Breast epithelium (tissue), 3 donors: ENCODE results near the gene LRGUK.

Source experiments
- POLR2A ChIP-seq: fragments of 450-650 bp; IDR thresholded peaks from one replicate; pipeline ENCODE4 v1.6.1; 2016; ENCODE audit warnings: antibody characterized with exemption, mild to moderate bottlenecking, moderate library complexity
- TF ChIP-seq, protein P1 (sequence below), 3 donors: fragments of 450-650 bp; IDR thresholded peaks; one replicate each; pipeline ENCODE4 v1.5.1; 2016 to 2017; ENCODE audit warnings: antibody characterized with exemption in 3 of 3, mild to moderate bottlenecking in 3 of 3, moderate library complexity in 3 of 3

DNA sequence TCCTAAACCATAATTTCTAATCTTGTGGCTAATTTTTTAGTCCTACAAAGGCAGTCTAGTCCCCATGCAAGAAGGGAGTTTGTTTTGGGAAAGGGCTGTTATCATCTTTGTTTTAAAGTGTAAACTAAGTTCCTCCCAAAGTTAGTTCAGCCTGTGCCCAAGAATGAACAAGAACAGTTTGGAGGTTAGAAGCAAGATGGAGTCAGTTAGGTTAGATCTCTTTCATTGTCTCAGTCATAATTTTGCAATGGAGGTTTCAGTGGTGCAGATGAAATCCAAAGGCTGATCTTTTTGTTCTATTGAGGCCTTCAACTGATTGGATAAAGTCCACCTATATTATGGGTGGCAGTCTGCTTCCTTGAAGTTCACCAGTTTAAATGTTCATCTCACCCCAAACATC lies 68.1 kb downstream of the LRGUK start:
- TF ChIP-seq, protein P1, sequence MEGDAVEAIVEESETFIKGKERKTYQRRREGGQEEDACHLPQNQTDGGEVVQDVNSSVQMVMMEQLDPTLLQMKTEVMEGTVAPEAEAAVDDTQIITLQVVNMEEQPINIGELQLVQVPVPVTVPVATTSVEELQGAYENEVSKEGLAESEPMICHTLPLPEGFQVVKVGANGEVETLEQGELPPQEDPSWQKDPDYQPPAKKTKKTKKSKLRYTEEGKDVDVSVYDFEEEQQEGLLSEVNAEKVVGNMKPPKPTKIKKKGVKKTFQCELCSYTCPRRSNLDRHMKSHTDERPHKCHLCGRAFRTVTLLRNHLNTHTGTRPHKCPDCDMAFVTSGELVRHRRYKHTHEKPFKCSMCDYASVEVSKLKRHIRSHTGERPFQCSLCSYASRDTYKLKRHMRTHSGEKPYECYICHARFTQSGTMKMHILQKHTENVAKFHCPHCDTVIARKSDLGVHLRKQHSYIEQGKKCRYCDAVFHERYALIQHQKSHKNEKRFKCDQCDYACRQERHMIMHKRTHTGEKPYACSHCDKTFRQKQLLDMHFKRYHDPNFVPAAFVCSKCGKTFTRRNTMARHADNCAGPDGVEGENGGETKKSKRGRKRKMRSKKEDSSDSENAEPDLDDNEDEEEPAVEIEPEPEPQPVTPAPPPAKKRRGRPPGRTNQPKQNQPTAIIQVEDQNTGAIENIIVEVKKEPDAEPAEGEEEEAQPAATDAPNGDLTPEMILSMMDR (IDR thresholded peaks at IDR 0.05): no peak
- TF ChIP-seq POLR2A: no peak
